H1 (cell line): ENCODE data around the gene SEMA4F. TPM values are rescaled to one million over a fixed set of nuclear protein-coding genes. Genes with fewer than 3 reads are reported as not detected.

ENCODE experiments used
- CTCF ChIA-PET: fragments of 300-600 bp; sonication (Branson Sonifier 250); formaldehyde crosslinking; loops from one replicate; lab custom pipeline; 2021; ENCODE audit not compliant: partially characterized antibody; lab: Charles Lee
- POLR2A ChIA-PET: fragments of 300-600 bp; sonication (Branson Sonifier 250); formaldehyde crosslinking; loops from one replicate; lab custom pipeline; 2021; ENCODE audit warnings: inconsistent platforms; ENCODE audit not compliant: partially characterized antibody; lab: Charles Lee
- DNase-seq, 2 experiments: peaks; one replicate each; pipeline versions ENCODE4 v3.0.0 to v3.0.0-alpha.2; 2010 to 2022; ENCODE audit warnings: low spot score in 2 of 2, low read depth in 1 of 2, mixed read lengths in 1 of 2
- FAIRE-seq: peaks from 2 replicates; lab custom pipeline; 2011; peaks lifted over from hg19 to GRCh38; lab: Jason Lieb, UNC
- H2AFZ ChIP-seq: 2 replicates; pipeline ENCODE4 v1.8.1; 2012; ENCODE audit warnings: low read length, inconsistent platforms
- H2AK5ac ChIP-seq: 2 replicates; pipeline ENCODE4 v1.6.1; 2013; ENCODE audit warnings: low read depth, low read length
- H2BK120ac ChIP-seq: replicated peaks from 2 replicates; pipeline ENCODE3; 2013; ENCODE audit warnings: low read depth, low read length, inconsistent platforms
- H2BK12ac ChIP-seq: 2 replicates; pipeline ENCODE4 v1.6.1; 2013; ENCODE audit warnings: low read depth, low read length
- H2BK15ac ChIP-seq: 2 replicates; pipeline ENCODE4 v1.6.1; 2013; ENCODE audit warnings: low read length
- H2BK20ac ChIP-seq: 2 replicates; pipeline ENCODE4 v1.6.1; 2013; ENCODE audit warnings: low read length
- H2BK5ac ChIP-seq: 2 replicates; pipeline ENCODE4 v1.6.1; 2013; ENCODE audit warnings: low read depth, low read length
- H3K14ac ChIP-seq: 2 replicates; pipeline ENCODE4 v1.6.1; 2013; ENCODE audit warnings: inconsistent platforms; ENCODE audit not compliant: insufficient read length
- H3K18ac ChIP-seq: 2 replicates; pipeline ENCODE4 v1.6.1; 2013; ENCODE audit warnings: low read length; ENCODE audit errors: extremely low read depth
- H3K23ac ChIP-seq: 2 replicates; pipeline ENCODE4 v1.6.1; 2013; ENCODE audit warnings: inconsistent platforms; ENCODE audit not compliant: insufficient read length
- H3K23me2 ChIP-seq: 2 replicates; pipeline ENCODE4 v1.6.1; 2013; ENCODE audit warnings: low read depth, low read length
- H3K27ac ChIP-seq: 2 replicates; pipeline ENCODE4 v1.6.1; 2011; ENCODE audit warnings: low read depth, low read length, inconsistent platforms
- H3K27me3 ChIP-seq, 4 experiments: replicated peaks in 1 of 4; 1 replicate in 1 of 4; 2 replicates in 3 of 4; pipeline versions ENCODE4 v1.6.1 to v1.8.1; 2011 to 2013; ENCODE audit warnings: low read length in 3 of 4, mild to moderate bottlenecking in 3 of 4, inconsistent platforms in 2 of 4, mixed read lengths in 2 of 4, moderate library complexity in 1 of 4; ENCODE audit not compliant: control insufficient read depth in 3 of 4, insufficient read depth in 3 of 4; ENCODE audit errors: extremely low read depth in 1 of 4
- H3K36me3 ChIP-seq, 4 experiments: 2 replicates each; pipeline versions ENCODE4 v1.6.1 to v1.8.1; 2011 to 2013; ENCODE audit warnings: mild to moderate bottlenecking in 4 of 4, low read length in 3 of 4, moderate library complexity in 2 of 4, control low read depth in 1 of 4, inconsistent platforms in 1 of 4; ENCODE audit not compliant: insufficient read depth in 4 of 4, control insufficient read depth in 2 of 4
- H3K4ac ChIP-seq: replicated peaks from 2 replicates; pipeline ENCODE3; 2013; ENCODE audit warnings: low read length, low read depth, mixed read lengths, inconsistent platforms; ENCODE audit not compliant: insufficient read length
- H3K4me1 ChIP-seq, 4 experiments: replicated peaks in 1 of 4; 1 replicate in 1 of 4; 2 replicates in 3 of 4; pipeline versions ENCODE4 v1.6.1 to v1.8.1; 2011 to 2013; ENCODE audit warnings: low read length in 3 of 4, inconsistent platforms in 2 of 4, mixed read lengths in 1 of 4; ENCODE audit not compliant: insufficient read depth in 4 of 4, control insufficient read depth in 3 of 4
- H3K4me2 ChIP-seq, 2 experiments: 2 replicates each; pipeline versions ENCODE4 v1.6.1 to v1.8.1; 2011 to 2013; ENCODE audit warnings: low read depth in 2 of 2, low read length in 2 of 2, control low read depth in 1 of 2, inconsistent platforms in 1 of 2, mild to moderate bottlenecking in 1 of 2; ENCODE audit not compliant: insufficient read depth in 1 of 2
- H3K4me3 ChIP-seq, 4 experiments: fragments of 200-600, 300-600 bp in 1 of 4; sonication (generic), shearing (Covaris generic), sonication (Bioruptor Twin) in 1 of 4; 2 replicates each; pipeline versions ENCODE4 v1.5.1 to v1.8.1; 2011 to 2016; ENCODE audit warnings: low read length in 4 of 4, low read depth in 3 of 4, control low read depth in 2 of 4, inconsistent platforms in 2 of 4, mild to moderate bottlenecking in 2 of 4, mixed read lengths in 1 of 4, moderate library complexity in 1 of 4; ENCODE audit not compliant: insufficient read depth in 2 of 4; ENCODE audit errors: extremely low read depth in 1 of 4
- H3K56ac ChIP-seq: replicated peaks from 2 replicates; pipeline ENCODE3; 2013; ENCODE audit warnings: low read depth, mild to moderate bottlenecking, mixed read lengths, low read length, inconsistent platforms; ENCODE audit not compliant: insufficient read length
- H3K79me1 ChIP-seq: 2 replicates; pipeline ENCODE4 v1.6.1; 2013; ENCODE audit warnings: low read depth, low read length, control low read depth
- H3K79me2 ChIP-seq, 2 experiments: 2 replicates each; pipeline versions ENCODE4 v1.6.1 to v1.8.1; 2012 to 2013; ENCODE audit warnings: low read length in 2 of 2, mild to moderate bottlenecking in 2 of 2, inconsistent platforms in 1 of 2; ENCODE audit not compliant: insufficient read depth in 2 of 2, control insufficient read depth in 1 of 2
- H3K9ac ChIP-seq, 4 experiments: replicated peaks in 1 of 4; 1 replicate in 1 of 4; 2 replicates in 3 of 4; pipeline versions ENCODE4 v1.6.1 to v1.8.1; 2011 to 2013; ENCODE audit warnings: low read depth in 3 of 4, low read length in 3 of 4, control low read depth in 2 of 4, mild to moderate bottlenecking in 2 of 4, moderate library complexity in 2 of 4, inconsistent platforms in 1 of 4; ENCODE audit errors: extremely low read depth in 1 of 4
- H3K9me3 ChIP-seq, 2 experiments: 2 replicates each; pipeline versions ENCODE4 v1.6.1 to v1.8.1; 2012 to 2013; ENCODE audit warnings: mild to moderate bottlenecking in 2 of 2, moderate library complexity in 2 of 2, control low read depth in 1 of 2, inconsistent platforms in 1 of 2, low read depth in 1 of 2, low read length in 1 of 2, mixed read lengths in 1 of 2; ENCODE audit not compliant: insufficient read depth in 2 of 2
- H4K20me1 ChIP-seq, 2 experiments: replicated peaks in 1 of 2; 2 replicates each; pipeline versions ENCODE3 to v1.8.1; 2011 to 2013; ENCODE audit warnings: inconsistent platforms in 2 of 2, low read length in 2 of 2, mild to moderate bottlenecking in 1 of 2; ENCODE audit not compliant: insufficient read depth in 2 of 2, control insufficient read depth in 1 of 2
- H4K5ac ChIP-seq: 2 replicates; pipeline ENCODE4 v1.6.1; 2013; ENCODE audit warnings: low read length, low read depth, mixed read lengths, inconsistent platforms; ENCODE audit not compliant: insufficient read length
- H4K8ac ChIP-seq: 2 replicates; pipeline ENCODE4 v1.8.0; 2013; ENCODE audit warnings: mild to moderate bottlenecking, moderate library complexity, low read length, inconsistent platforms; ENCODE audit not compliant: insufficient read depth; ENCODE audit errors: extremely low read depth
- H4K91ac ChIP-seq: replicated peaks from 2 replicates; pipeline ENCODE3; 2013; ENCODE audit warnings: low read length, mixed read lengths, inconsistent platforms; ENCODE audit not compliant: insufficient read length
- CTBP2 ChIP-seq: IDR thresholded peaks from 2 replicates; pipeline ENCODE4 v1.7.0; 2011; ENCODE audit warnings: borderline replicate concordance, mild to moderate bottlenecking, moderate library complexity, mixed read lengths, low read length; ENCODE audit not compliant: insufficient read depth, insufficient read length
- EZH2 ChIP-seq: fragments of 200-600 bp; sonication (generic); IDR thresholded peaks from 2 replicates; pipeline ENCODE4 v1.7.1; 2012; ENCODE audit warnings: low read depth, mild to moderate bottlenecking, moderate library complexity, low read length, inconsistent platforms; ENCODE audit not compliant: severe bottlenecking
- JUND ChIP-seq: IDR thresholded peaks from 2 replicates; pipeline ENCODE4 v1.6.1; 2011; ENCODE audit warnings: mild to moderate bottlenecking, improper control_type of control experiment, low read length
- WGBS, 2 experiments: shearing (Covaris generic) in 1 of 2; methylation state at CpG; one replicate each; pipeline versions ENCODE4 v1.1.6 to v1.1.7; 2013 to 2015; ENCODE audit warnings: low lambda C conversion rate in 2 of 2, mixed read lengths in 2 of 2, inconsistent platforms in 1 of 2, low coverage in 1 of 2, missing lambda C conversion rate in 1 of 2; ENCODE audit not compliant: insufficient replicate concordance in 2 of 2, insufficient coverage in 1 of 2, insufficient read length in 1 of 2; ENCODE audit errors: extremely low coverage in 1 of 2, missing lambda C conversion rate in 1 of 2; 5-methylcytosine and 5-hydroxymethylcytosine counted together
- polyA plus RNA-seq, 7 experiments: library from polyadenylated mRNA; depleted of rRNA in 3 of 7; stranded (reverse) in 5 of 7; unstranded in 2 of 7; fragments of >200 nt in 5 of 7; fragments of 200-250 nt in 2 of 7; gene quantifications; 1 replicate in 5 of 7; 2 replicates in 1 of 7; 4 replicates in 1 of 7; pipeline versions ENCODE4 v1.2.1 to v1.2.3, GENCODE V29; 2011 to 2013; ENCODE audit warnings: missing spikeins in 2 of 7, mixed read lengths in 2 of 7
- total RNA-seq: library from RNA; stranded (reverse); fragmentation: NEBNext Ultra II Directional; extraction: Animal tissue kit (Norgen Biotek cat#: 25700); gene quantifications from 2 replicates; pipeline ENCODE4 v1.2.1, GENCODE V29; 2021
- TF ChIP-seq, protein P1 (sequence below): IDR thresholded peaks from 2 replicates; pipeline ENCODE4 v1.6.1; 2012; ENCODE audit warnings: inconsistent platforms

Gene SEMA4F
- total and polyA plus RNA-seq, 2 of the 8 experiments (the other 6 are each of a cell fraction or from before 2014, with no cell fraction given), result 3.3 to 3.4 TPM

GRCh38 chr2:74712223-74713053, 58.4 kb downstream of the SEMA4F start:
- Histone ChIP-seq H3K36me3 (no peaks in the 10 kb centered on the region), H3K23me2 (peaks cover 5% of the 10 kb centered on the region; the same call in 1 of the 2 replicates), H2BK120ac (no peak overlapping the region), H3K23ac (no peak overlapping the region), H2BK12ac (no peak overlapping the region), H3K4ac (no peak overlapping the region), H4K91ac (no peak overlapping the region), H3K27ac (no peak overlapping the region), H4K5ac (no peak overlapping the region), H3K4me1 (peaks cover 0 to 4% (median 4%) of the 10 kb centered on the region in 4 experiments; a peak in 4 of 7 replicates), H3K4me2 (no peak overlapping the region), H3K4me3 (no peak overlapping the region), H4K20me1 (no peaks in the 10 kb centered on the region), H2AK5ac (no peak overlapping the region), H3K56ac (no peak overlapping the region), H3K9ac (no peak overlapping the region), H2BK15ac (no peak overlapping the region), H3K18ac (no peak overlapping the region), H2AFZ (no peak overlapping the region), H3K79me2 (no peaks in the 10 kb centered on the region), H2BK5ac (no peak overlapping the region), H4K8ac (no peak overlapping the region), H3K27me3 (peaks cover 0 to 11% (median 11%) of the 10 kb centered on the region in 4 experiments; a peak in 6 of 7 replicates), H3K14ac (no peak overlapping the region), H2BK20ac (no peak overlapping the region), H3K9me3 (no peaks in the 10 kb centered on the region), H3K79me1 (no peaks in the 10 kb centered on the region)
- FAIRE-seq, result no peak
- POLR2A ChIA-PET, result interaction anchor here (1.5 to 2.1 kb wide), 2 partner anchors 123 to 129 kb away, joined by 3 to 5 read pairs; no protein-coding TSS in a partner anchor
- TF ChIP-seq CTBP2 (no peak), JUND (no peak), EZH2 (no peak)
- TF ChIP-seq, protein P1, sequence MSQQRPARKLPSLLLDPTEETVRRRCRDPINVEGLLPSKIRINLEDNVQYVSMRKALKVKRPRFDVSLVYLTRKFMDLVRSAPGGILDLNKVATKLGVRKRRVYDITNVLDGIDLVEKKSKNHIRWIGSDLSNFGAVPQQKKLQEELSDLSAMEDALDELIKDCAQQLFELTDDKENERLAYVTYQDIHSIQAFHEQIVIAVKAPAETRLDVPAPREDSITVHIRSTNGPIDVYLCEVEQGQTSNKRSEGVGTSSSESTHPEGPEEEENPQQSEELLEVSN, result no peak
- DNase-seq, result no peak
- 90% methylated on average over 9 of the region's 9 CpGs; no CpG with 5 or more reads in 1 of the 2 experiments for WGBS, 2 experiments
- CTCF ChIA-PET, result interaction anchor here (0.9 to 8.8 kb wide), 8 partner anchors 12 to 162 kb away, joined by 4 to 79 read pairs (median 26); partner anchors contain the start of gene HK2
